Measurements from ENCODE around the gene ITIH1. TPM values are rescaled to one million over a fixed set of nuclear protein-coding genes. Genes with fewer than 3 reads are reported as not detected.

The ITIH1 gene
- total and polyA plus RNA-seq, 9 of the 15 experiments (the other 6 are each of a cell fraction or from before 2014, with no cell fraction given), result 0.31 TPM; not detected in 8

GRCh38 chr3:52770496-52771333 lies 6.7 kb upstream of the ITIH1 start, which contains the start of gene NEK4 (continued):
- no peak for TF ChIP-seq REST (IDR thresholded peaks at IDR 0.05; ENCODE audit: borderline replicate concordance)
- TF ChIP-seq REST (CRISPR knock-in tag; IDR thresholded peaks at IDR 0.05; ENCODE audit: low read depth), result no peak
- TF ChIP-seq E2F3 (CRISPR knock-in tag; IDR thresholded peaks at IDR 0.05), result no peak
- TF ChIP-seq ETV5 (CRISPR knock-in tag; IDR thresholded peaks at IDR 0.05; ENCODE audit: low read depth), result peak; percentile 54; the same call in 1 of the 2 replicates
- 0 out of 4 replicates have a peak, but pooled peaks have one; percentile 38 to 50 for TF ChIP-seq MAZ (CRISPR knock-in tag; conservative IDR thresholded peaks at IDR 0.05 in 1 of 2, IDR thresholded peaks at IDR 0.05 in 1 of 2)
- TF ChIP-seq ETS1 (conservative IDR thresholded peaks at IDR 0.05; ENCODE audit: control insufficient read depth, low read depth, low read length), result 0 out of 2 replicates have a peak, but pooled peaks have one; percentile 54
- no peak for TF ChIP-seq IRF9 (tag; IDR thresholded peaks at IDR 0.05)
- TF ChIP-seq NFATC3 (IDR thresholded peaks at IDR 0.05), result no peak
- TF ChIP-seq PML (IDR thresholded peaks at IDR 0.05; ENCODE audit: low read length), result peak; percentile 64; the same call in 1 of the 2 replicates
- TF ChIP-seq SUPT5H (IDR thresholded peaks at IDR 0.05), result peak; percentile 91
- TF ChIP-seq SNIP1 (IDR thresholded peaks at IDR 0.05; ENCODE audit: low read depth), result peak; percentile 92
- TF ChIP-seq FOSL1 (tag; conservative IDR thresholded peaks at IDR 0.05), result no peak
- peak; percentile 84 for TF ChIP-seq RFX1 (IDR thresholded peaks at IDR 0.05)
